H9 (cell line): ENCODE data around the gene PRSS50. TPM values are rescaled to one million over a fixed set of nuclear protein-coding genes. Genes with fewer than 3 reads are reported as not detected.

Experiments used
- DNase-seq: peaks from one replicate; pipeline ENCODE4 v3.0.0-alpha.2; 2017
- H2AFZ ChIP-seq: one replicate; pipeline ENCODE4 v1.6.1; 2013; ENCODE audit warnings: mild to moderate bottlenecking, low read length, control low read depth, moderate library complexity
- H2AK5ac ChIP-seq: 2 replicates; pipeline ENCODE4 v1.6.1; 2013; ENCODE audit warnings: low read length, control low read depth, mixed read lengths; ENCODE audit not compliant: insufficient read length
- H2BK120ac ChIP-seq: one replicate; pipeline ENCODE4 v1.6.1; 2013; ENCODE audit warnings: low read depth, mild to moderate bottlenecking, low read length, control low read depth, inconsistent platforms; ENCODE audit not compliant: poor library complexity, severe bottlenecking
- H2BK12ac ChIP-seq: 2 replicates; pipeline ENCODE4 v1.6.1; 2013; ENCODE audit warnings: low read length, control low read depth, mixed read lengths, low read depth; ENCODE audit not compliant: insufficient read length
- H2BK15ac ChIP-seq: 2 replicates; pipeline ENCODE4 v1.6.1; 2013; ENCODE audit warnings: low read depth, low read length, control low read depth
- H2BK20ac ChIP-seq: one replicate; pipeline ENCODE4 v1.6.1; 2013; ENCODE audit warnings: low read depth, mild to moderate bottlenecking, low read length, control low read depth, inconsistent platforms; ENCODE audit not compliant: poor library complexity, severe bottlenecking
- H2BK5ac ChIP-seq: 2 replicates; pipeline ENCODE4 v1.6.1; 2013; ENCODE audit warnings: low read length, control low read depth, mixed read lengths; ENCODE audit not compliant: insufficient read length
- H3K14ac ChIP-seq: 2 replicates; pipeline ENCODE4 v1.6.1; 2013; ENCODE audit warnings: low read length, control low read depth; ENCODE audit not compliant: insufficient read depth
- H3K18ac ChIP-seq: 2 replicates; pipeline ENCODE4 v1.6.1; 2013; ENCODE audit warnings: low read depth, mild to moderate bottlenecking, mixed read lengths, low read length, control low read depth; ENCODE audit not compliant: insufficient read length
- H3K23ac ChIP-seq: 2 replicates; pipeline ENCODE4 v1.6.1; 2013; ENCODE audit warnings: low read length, control low read depth, mixed read lengths, low read depth; ENCODE audit not compliant: insufficient read length
- H3K23me2 ChIP-seq: 2 replicates; pipeline ENCODE4 v1.6.1; 2013; ENCODE audit warnings: low read depth, mild to moderate bottlenecking, mixed read lengths, low read length, control low read depth; ENCODE audit not compliant: insufficient read length, poor library complexity, severe bottlenecking
- H3K27ac ChIP-seq: 2 replicates; pipeline ENCODE4 v1.5.1; 2013; ENCODE audit warnings: low read length, control low read depth, mixed read lengths, low read depth; ENCODE audit not compliant: insufficient read length
- H3K27me3 ChIP-seq: 2 replicates; pipeline ENCODE4 v1.6.1; 2013; ENCODE audit warnings: low read length, control low read depth, inconsistent platforms; ENCODE audit not compliant: insufficient read depth
- H3K4ac ChIP-seq: 2 replicates; pipeline ENCODE4 v1.6.1; 2013; ENCODE audit warnings: low read depth, mild to moderate bottlenecking, control low read depth, inconsistent platforms, low read length, moderate library complexity
- H3K4me1 ChIP-seq: 2 replicates; pipeline ENCODE4 v1.6.1; 2013; ENCODE audit warnings: low read length, control low read depth, inconsistent platforms; ENCODE audit not compliant: insufficient read depth
- H3K4me2 ChIP-seq: 2 replicates; pipeline ENCODE4 v1.6.1; 2013; ENCODE audit warnings: low read length, control low read depth, mixed read lengths; ENCODE audit not compliant: insufficient read length, insufficient read depth
- H3K56ac ChIP-seq: 2 replicates; pipeline ENCODE4 v1.6.1; 2013; ENCODE audit warnings: low read depth, mild to moderate bottlenecking, mixed read lengths, low read length, control low read depth; ENCODE audit not compliant: insufficient read length
- H3K79me1 ChIP-seq: 2 replicates; pipeline ENCODE4 v1.6.1; 2013; ENCODE audit warnings: low read depth, mild to moderate bottlenecking, moderate library complexity, low read length, control low read depth, inconsistent platforms; ENCODE audit not compliant: insufficient read depth, poor library complexity, severe bottlenecking
- H3K79me2 ChIP-seq: 2 replicates; pipeline ENCODE4 v1.6.1; 2013; ENCODE audit warnings: low read length, control low read depth, inconsistent platforms; ENCODE audit not compliant: insufficient read depth
- H3K9ac ChIP-seq: 2 replicates; pipeline ENCODE4 v1.6.1; 2013; ENCODE audit warnings: low read length, control low read depth, mixed read lengths; ENCODE audit not compliant: insufficient read length; ENCODE audit errors: extremely low read depth
- H3K9me3 ChIP-seq: one replicate; pipeline ENCODE4 v1.6.1; 2013; ENCODE audit warnings: low read depth, low read length, inconsistent platforms; ENCODE audit not compliant: control insufficient read depth
- H3T11ph ChIP-seq: one replicate; pipeline ENCODE4 v1.6.1; 2013; ENCODE audit warnings: mild to moderate bottlenecking, low read length, control low read depth, inconsistent platforms
- H4K20me1 ChIP-seq: one replicate; pipeline ENCODE4 v1.6.1; 2013; ENCODE audit not compliant: control insufficient read depth, insufficient read length, insufficient read depth
- H4K5ac ChIP-seq: 2 replicates; pipeline ENCODE4 v1.6.1; 2013; ENCODE audit warnings: low read depth, mild to moderate bottlenecking, mixed read lengths, low read length, control low read depth; ENCODE audit not compliant: insufficient read length
- H4K8ac ChIP-seq: replicated peaks from 2 replicates; pipeline ENCODE4 v1.6.1; 2013; ENCODE audit warnings: low read length, control low read depth, mixed read lengths, low read depth; ENCODE audit not compliant: insufficient read length
- H4K91ac ChIP-seq: 2 replicates; pipeline ENCODE4 v1.6.1; 2013; ENCODE audit warnings: low read depth, mild to moderate bottlenecking, moderate library complexity, mixed read lengths, low read length, control low read depth; ENCODE audit not compliant: insufficient read length
- H3K27ac Mint-ChIP-seq, 3 experiments: 2 replicates in 2 of 3; 3 replicates in 1 of 3; pipeline ENCODE4 v1.8.0; 2020 to 2021; ENCODE audit warnings: mixed read lengths in 3 of 3, mild to moderate bottlenecking in 1 of 3, moderate library complexity in 1 of 3
- H3K27me3 Mint-ChIP-seq: 2 replicates; pipeline ENCODE4 v1.8.0; 2021; ENCODE audit warnings: low read depth, mild to moderate bottlenecking, moderate library complexity, mixed read lengths
- H3K36me3 Mint-ChIP-seq, 3 experiments: 2 replicates in 2 of 3; 3 replicates in 1 of 3; pipeline ENCODE4 v1.8.0; 2020 to 2021; ENCODE audit warnings: low read depth in 3 of 3, mixed read lengths in 3 of 3; ENCODE audit not compliant: insufficient read depth in 1 of 3
- H3K4me1 Mint-ChIP-seq, 2 experiments: 2 replicates each; pipeline ENCODE4 v1.8.0; 2020; ENCODE audit warnings: mixed read lengths in 2 of 2
- H3K4me3 Mint-ChIP-seq, 2 experiments: 2 replicates in 1 of 2; 3 replicates in 1 of 2; pipeline ENCODE4 v1.8.0; 2020 to 2021; ENCODE audit warnings: mild to moderate bottlenecking in 2 of 2, mixed read lengths in 2 of 2, moderate library complexity in 1 of 2
- H3K9me3 Mint-ChIP-seq, 2 experiments: 2 replicates in 1 of 2; 3 replicates in 1 of 2; pipeline ENCODE4 v1.8.0; 2020; ENCODE audit warnings: mild to moderate bottlenecking in 2 of 2, mixed read lengths in 2 of 2, moderate library complexity in 1 of 2
- WGBS: extraction: QIAGEN DNeasy Blood & Tissue Kit; methylation state at CpG from one replicate; pipeline ENCODE4 v1.1.7; 2013; ENCODE audit warnings: missing lambda C conversion rate, low lambda C conversion rate, mixed read lengths; ENCODE audit not compliant: insufficient read length; ENCODE audit errors: extremely low coverage; 5-methylcytosine and 5-hydroxymethylcytosine counted together
- total RNA-seq: library from RNA; stranded (reverse); gene quantifications from 2 replicates; pipeline ENCODE4 v1.2.1, GENCODE V29; 2021
- TF ChIP-seq, protein P1 (sequence below): fragments of 200-600 bp; sonication (generic); conservative IDR thresholded peaks from 3 replicates; pipeline ENCODE4 v1.8.0; 2021; ENCODE audit warnings: antibody characterized with exemption, mild to moderate bottlenecking

PRSS50 gene
- total RNA-seq, 1 experiment from 2014 or later, result 0.24 TPM

- TF ChIP-seq, protein P1, sequence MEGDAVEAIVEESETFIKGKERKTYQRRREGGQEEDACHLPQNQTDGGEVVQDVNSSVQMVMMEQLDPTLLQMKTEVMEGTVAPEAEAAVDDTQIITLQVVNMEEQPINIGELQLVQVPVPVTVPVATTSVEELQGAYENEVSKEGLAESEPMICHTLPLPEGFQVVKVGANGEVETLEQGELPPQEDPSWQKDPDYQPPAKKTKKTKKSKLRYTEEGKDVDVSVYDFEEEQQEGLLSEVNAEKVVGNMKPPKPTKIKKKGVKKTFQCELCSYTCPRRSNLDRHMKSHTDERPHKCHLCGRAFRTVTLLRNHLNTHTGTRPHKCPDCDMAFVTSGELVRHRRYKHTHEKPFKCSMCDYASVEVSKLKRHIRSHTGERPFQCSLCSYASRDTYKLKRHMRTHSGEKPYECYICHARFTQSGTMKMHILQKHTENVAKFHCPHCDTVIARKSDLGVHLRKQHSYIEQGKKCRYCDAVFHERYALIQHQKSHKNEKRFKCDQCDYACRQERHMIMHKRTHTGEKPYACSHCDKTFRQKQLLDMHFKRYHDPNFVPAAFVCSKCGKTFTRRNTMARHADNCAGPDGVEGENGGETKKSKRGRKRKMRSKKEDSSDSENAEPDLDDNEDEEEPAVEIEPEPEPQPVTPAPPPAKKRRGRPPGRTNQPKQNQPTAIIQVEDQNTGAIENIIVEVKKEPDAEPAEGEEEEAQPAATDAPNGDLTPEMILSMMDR, result no peak
- no peak overlapping the region for H3K27ac ChIP-seq
- no peak overlapping the region for H3K14ac ChIP-seq
- no peak overlapping the region for H3K18ac ChIP-seq
- H3K4ac ChIP-seq, result no peak overlapping the region
- H3K79me1 ChIP-seq, result no peaks in the 10 kb centered on the region
- H3K4me2 ChIP-seq, result no peak overlapping the region
- no CpG with 5 or more reads among the region's 7 CpGs for WGBS
- no peak overlapping the region for H3K9ac ChIP-seq
- no peak overlapping the region for H2BK15ac ChIP-seq
- H2BK5ac ChIP-seq, result no peak overlapping the region
- H3K9me3 ChIP-seq, result no peaks in the 10 kb centered on the region
- no peak overlapping the region for H4K5ac ChIP-seq
- H3K23me2 ChIP-seq, result no peaks in the 10 kb centered on the region
- Mint-ChIP-seq H3K9me3 (no peaks in the 10 kb centered on the region), H3K4me1 (peaks cover 11 to 15% of the 10 kb centered on the region in 2 experiments), H3K36me3 (no peaks in the 10 kb centered on the region), H3K27ac (no peak overlapping the region), H3K4me3 (no peak overlapping the region), H3K27me3 (peaks cover 2% of the 10 kb centered on the region)
- H2BK12ac ChIP-seq, result no peak overlapping the region
- H4K8ac ChIP-seq, result no peak overlapping the region
- H2AFZ ChIP-seq, result no peak overlapping the region
- H2BK120ac ChIP-seq, result no peak overlapping the region
- no peak overlapping the region for H3K23ac ChIP-seq
- H3T11ph ChIP-seq, result no peak overlapping the region
- no peaks in the 10 kb centered on the region for H3K27me3 ChIP-seq
- H2AK5ac ChIP-seq, result no peak overlapping the region
- H4K20me1 ChIP-seq, result no peaks in the 10 kb centered on the region
- H2BK20ac ChIP-seq, result no peak overlapping the region
- H3K56ac ChIP-seq, result no peak overlapping the region
- DNase-seq, result no peak
- H3K79me2 ChIP-seq, result no peaks in the 10 kb centered on the region
- no peak overlapping the region for H4K91ac ChIP-seq
- H3K4me1 ChIP-seq, result no peaks in the 10 kb centered on the region
Observed at GRCh38 chr3:46710229-46710628, 7.4 kb downstream of the PRSS50 start.
